ENCODE measurements around the gene BLZF1. TPM values are rescaled to one million over a fixed set of nuclear protein-coding genes. Genes with fewer than 3 reads are reported as not detected.
"Not testable (repeated sequence)": the region's sequence is repeated elsewhere in the genome, so short reads cannot be mapped to it uniquely, and the experiment has no call there.

The BLZF1 gene
- total and polyA plus RNA-seq, 2 donors from 2014 or later = 10.3 to 25.3 TPM

DNA sequence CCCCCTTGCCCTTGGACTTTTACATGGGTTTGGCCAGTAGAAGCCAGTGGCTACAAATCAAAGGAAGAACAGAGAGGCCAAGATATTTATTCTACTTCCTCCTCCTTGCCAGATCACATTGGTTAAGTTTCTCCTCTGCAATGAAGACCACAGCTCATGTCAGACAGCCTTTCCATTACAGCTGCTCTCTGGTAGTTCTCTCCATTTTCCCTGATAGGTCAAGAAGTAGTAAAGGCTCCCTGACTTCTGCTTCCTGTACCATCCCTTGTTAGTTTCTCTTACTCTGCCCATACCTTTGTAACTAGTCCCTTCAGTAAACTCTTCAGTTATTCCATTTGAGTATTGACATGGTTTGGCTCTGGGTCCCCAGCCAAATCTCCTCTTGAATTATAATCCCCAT is 28.2 kb upstream of the BLZF1 start:
- intact Hi-C loops (cut with DNase I) = no loop called here
- no peaks in the 10 kb centered on the region for H3K4me1 ChIP-seq (ENCODE audit: control insufficient read depth in 2 of 3, insufficient read depth in 2 of 3, low read depth in 1 of 3, low read length in 3 of 3)
- H3K27me3 ChIP-seq (ENCODE audit: control insufficient read depth, insufficient read depth, low read length) = no peaks in the 10 kb centered on the region
- no peak overlapping the region for H3K9ac ChIP-seq (ENCODE audit: low read length in 3 of 3)
- DNase-seq (no peak), FAIRE-seq (no peak)
- TF ChIP-seq, protein P1, sequence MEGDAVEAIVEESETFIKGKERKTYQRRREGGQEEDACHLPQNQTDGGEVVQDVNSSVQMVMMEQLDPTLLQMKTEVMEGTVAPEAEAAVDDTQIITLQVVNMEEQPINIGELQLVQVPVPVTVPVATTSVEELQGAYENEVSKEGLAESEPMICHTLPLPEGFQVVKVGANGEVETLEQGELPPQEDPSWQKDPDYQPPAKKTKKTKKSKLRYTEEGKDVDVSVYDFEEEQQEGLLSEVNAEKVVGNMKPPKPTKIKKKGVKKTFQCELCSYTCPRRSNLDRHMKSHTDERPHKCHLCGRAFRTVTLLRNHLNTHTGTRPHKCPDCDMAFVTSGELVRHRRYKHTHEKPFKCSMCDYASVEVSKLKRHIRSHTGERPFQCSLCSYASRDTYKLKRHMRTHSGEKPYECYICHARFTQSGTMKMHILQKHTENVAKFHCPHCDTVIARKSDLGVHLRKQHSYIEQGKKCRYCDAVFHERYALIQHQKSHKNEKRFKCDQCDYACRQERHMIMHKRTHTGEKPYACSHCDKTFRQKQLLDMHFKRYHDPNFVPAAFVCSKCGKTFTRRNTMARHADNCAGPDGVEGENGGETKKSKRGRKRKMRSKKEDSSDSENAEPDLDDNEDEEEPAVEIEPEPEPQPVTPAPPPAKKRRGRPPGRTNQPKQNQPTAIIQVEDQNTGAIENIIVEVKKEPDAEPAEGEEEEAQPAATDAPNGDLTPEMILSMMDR (IDR thresholded peaks at IDR 0.05; ENCODE audit: borderline replicate concordance, extremely low read depth, insufficient read depth) = no peak
- no peaks in the 10 kb centered on the region for H3K9me3 ChIP-seq (ENCODE audit: control insufficient read depth in 2 of 3, insufficient read depth in 1 of 3, low read length in 3 of 3)
- H3K36me3 ChIP-seq (ENCODE audit: control insufficient read depth in 2 of 3, insufficient read depth in 3 of 3, low read length in 3 of 3) = no peaks in the 10 kb centered on the region
- no peak overlapping the region for H3K4me3 ChIP-seq (ENCODE audit: low read length in 3 of 3)
- no peak overlapping the region for H3K27ac ChIP-seq (ENCODE audit: low read depth in 2 of 2, low read length in 2 of 2)

DNA sequence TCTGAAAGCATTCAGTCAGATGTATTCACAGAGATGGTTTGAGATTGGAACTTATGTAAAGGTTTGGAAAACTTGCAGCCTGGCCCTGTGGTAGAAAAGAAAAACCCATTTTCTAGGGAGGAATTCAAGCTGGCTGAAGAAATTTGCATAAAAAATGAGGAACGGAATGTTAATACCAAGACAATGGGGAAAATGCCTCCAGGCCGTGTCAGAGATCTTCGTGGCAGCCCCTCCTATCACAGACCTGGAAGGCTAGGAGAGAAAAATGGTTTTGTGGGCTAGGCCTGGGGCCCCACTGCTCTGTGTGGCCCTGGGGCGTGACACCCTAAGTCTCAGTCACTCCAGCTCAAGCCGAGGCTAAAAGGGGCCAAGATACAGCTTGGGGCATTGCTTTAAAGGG is 27.1 kb upstream of the BLZF1 start:
- Histone ChIP-seq H3K4me3 (ENCODE audit: low read length in 3 of 3) (no peak overlapping the region), H3K27me3 (ENCODE audit: control insufficient read depth, insufficient read depth, low read length) (no peaks in the 10 kb centered on the region), H3K27ac (ENCODE audit: low read depth in 2 of 2, low read length in 2 of 2) (no peak overlapping the region), H3K36me3 (ENCODE audit: control insufficient read depth in 2 of 3, insufficient read depth in 3 of 3, low read length in 3 of 3) (no peaks in the 10 kb centered on the region), H3K9ac (ENCODE audit: low read length in 3 of 3) (no peak overlapping the region), H3K9me3 (ENCODE audit: control insufficient read depth in 2 of 3, insufficient read depth in 1 of 3, low read length in 3 of 3) (no peaks in the 10 kb centered on the region), H3K4me1 (ENCODE audit: control insufficient read depth in 2 of 3, insufficient read depth in 2 of 3, low read depth in 1 of 3, low read length in 3 of 3) (no peaks in the 10 kb centered on the region)
- TF ChIP-seq, protein P1 (IDR thresholded peaks at IDR 0.05; ENCODE audit: borderline replicate concordance, extremely low read depth, insufficient read depth) = no peak
- intact Hi-C loops (cut with DNase I) = no loop called here
- FAIRE-seq (no peak), DNase-seq (no peak)

DNA sequence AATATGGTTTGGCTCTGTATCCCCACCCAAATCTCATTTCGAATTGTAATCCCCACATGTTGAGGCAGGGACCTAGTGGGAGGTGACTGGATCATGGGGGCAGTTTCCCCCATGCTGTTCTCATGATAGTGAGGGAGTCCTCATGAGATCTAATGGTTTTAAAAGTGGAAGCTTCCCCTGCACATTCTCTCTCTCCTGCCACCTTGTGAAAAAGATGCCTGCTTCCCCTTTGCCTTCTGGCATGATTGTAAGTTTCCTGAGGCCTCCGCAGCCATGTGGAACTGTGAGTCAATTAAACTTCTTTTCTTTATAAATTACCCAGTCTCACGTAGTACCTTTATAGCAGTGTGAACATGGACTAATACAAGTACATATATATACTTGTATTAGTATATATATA is 25.9 kb upstream of the BLZF1 start:
- H3K27ac ChIP-seq (ENCODE audit: low read depth in 2 of 2, low read length in 2 of 2); H3K27me3 ChIP-seq (ENCODE audit: control insufficient read depth, insufficient read depth, low read length); DNase-seq; H3K9ac ChIP-seq (ENCODE audit: low read length in 3 of 3); H3K36me3 ChIP-seq (ENCODE audit: control insufficient read depth in 2 of 3, insufficient read depth in 3 of 3, low read length in 3 of 3); H3K4me1 ChIP-seq (ENCODE audit: control insufficient read depth in 2 of 3, insufficient read depth in 2 of 3, low read depth in 1 of 3, low read length in 3 of 3); H3K4me3 ChIP-seq (ENCODE audit: low read length in 3 of 3); FAIRE-seq; intact Hi-C loops (cut with DNase I); H3K9me3 ChIP-seq (ENCODE audit: control insufficient read depth in 2 of 3, insufficient read depth in 1 of 3, low read length in 3 of 3): not testable (repeated sequence)

DNA sequence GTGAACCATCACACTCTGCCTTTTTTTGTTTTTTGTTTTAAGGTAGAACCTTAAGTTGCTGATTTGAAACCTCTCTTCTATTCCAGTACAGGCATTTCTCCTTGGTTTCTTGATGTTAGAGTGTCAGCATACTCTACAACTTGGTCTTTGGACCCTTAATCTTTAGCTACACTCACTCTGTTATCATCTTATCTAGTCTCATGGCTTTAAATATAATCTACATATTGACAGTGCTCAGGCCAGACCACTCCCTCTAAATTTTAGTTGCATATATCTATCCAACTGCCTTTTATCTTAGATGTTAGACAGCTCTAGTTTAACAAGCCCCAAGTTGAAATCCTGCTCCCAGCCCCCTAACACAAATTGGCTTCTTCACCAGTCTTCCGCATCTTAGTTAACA is 22.5 kb upstream of the BLZF1 start:
- H3K4me1 ChIP-seq (ENCODE audit: control insufficient read depth in 2 of 3, insufficient read depth in 2 of 3, low read depth in 1 of 3, low read length in 3 of 3) = no peaks in the 10 kb centered on the region
- DNase-seq = no peak
- H3K27me3 ChIP-seq (ENCODE audit: control insufficient read depth, insufficient read depth, low read length) = no peaks in the 10 kb centered on the region
- H3K9ac ChIP-seq (ENCODE audit: low read length in 3 of 3) = no peak overlapping the region
- no peak overlapping the region for H3K27ac ChIP-seq (ENCODE audit: low read depth in 2 of 2, low read length in 2 of 2)
- no peak overlapping the region for H3K4me3 ChIP-seq (ENCODE audit: low read length in 3 of 3)
- FAIRE-seq = no peak
- H3K9me3 ChIP-seq (ENCODE audit: control insufficient read depth in 2 of 3, insufficient read depth in 1 of 3, low read length in 3 of 3) = no peaks in the 10 kb centered on the region
- intact Hi-C loops (cut with DNase I) = no loop called here
- TF ChIP-seq, protein P1 (IDR thresholded peaks at IDR 0.05; ENCODE audit: borderline replicate concordance, extremely low read depth, insufficient read depth) = no peak
- no peaks in the 10 kb centered on the region for H3K36me3 ChIP-seq (ENCODE audit: control insufficient read depth in 2 of 3, insufficient read depth in 3 of 3, low read length in 3 of 3)

Measured in kidney (tissue), 14 donors.